ENCODE data around the gene TRABD2B.

Gene TRABD2B

DNA sequence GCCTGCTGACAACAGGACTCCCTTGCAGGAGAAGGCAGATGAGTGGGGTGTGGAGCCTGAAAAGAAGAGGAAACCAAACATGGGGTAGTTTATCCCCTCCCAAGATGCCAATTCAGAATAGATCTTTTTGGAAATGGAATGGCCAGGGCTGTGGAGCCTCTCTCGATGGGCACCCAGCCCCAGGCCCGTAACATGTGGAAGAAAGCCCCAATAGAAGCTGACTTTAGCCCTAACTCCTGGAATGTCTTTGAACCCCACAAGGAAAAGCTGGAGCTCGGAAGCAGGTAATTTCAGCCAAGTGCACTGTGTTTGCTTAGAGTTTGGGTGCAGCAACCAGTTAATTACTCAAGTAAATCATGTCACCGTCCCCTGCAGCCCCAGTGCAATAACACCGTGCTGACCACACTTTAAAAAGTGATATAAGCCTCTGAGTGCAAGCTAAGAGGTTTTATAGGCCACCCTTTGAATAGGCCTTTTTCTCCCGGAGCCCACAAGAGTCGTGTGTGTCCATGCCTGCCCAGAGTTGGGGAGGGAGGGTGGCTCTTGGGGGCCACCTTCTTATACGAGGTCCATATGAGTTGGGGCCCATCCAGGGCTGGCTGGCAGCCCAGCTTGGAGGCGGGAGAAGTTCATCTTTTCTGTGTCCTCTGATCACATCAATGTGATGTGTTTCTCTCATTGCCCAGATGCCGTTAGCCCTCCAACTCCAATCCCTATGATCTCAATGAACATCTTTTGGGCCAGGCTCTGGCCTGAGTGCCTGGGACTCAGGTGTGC, 153.2 kb downstream of the TRABD2B start:
- DNase-seq, result no peak

DNA sequence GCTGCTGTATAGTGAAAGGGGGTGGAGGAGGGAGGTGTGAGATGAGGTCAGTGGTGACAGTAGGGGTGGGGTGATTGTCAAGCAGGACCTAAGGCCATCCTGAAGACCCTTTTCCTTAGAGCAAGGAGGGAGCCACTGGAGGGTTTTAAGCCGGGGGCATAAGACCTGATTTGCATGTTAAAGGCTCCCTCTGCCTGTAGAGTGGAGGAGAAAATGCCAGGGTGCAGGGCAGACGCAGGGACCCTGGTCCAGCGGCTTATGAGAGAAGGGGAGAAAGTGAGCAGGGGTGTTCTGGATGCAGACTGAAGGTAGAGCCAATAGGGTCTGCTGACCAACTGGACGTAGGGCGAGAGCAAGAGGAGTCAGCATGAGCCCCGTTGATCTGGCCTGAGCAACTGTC, 154.1 kb downstream of the TRABD2B start:
- no peak for DNase-seq

GRCh38 chr1:47842228-47842919, 154.8 kb downstream of the TRABD2B start:
- no peak for DNase-seq

GRCh38 chr1:47841356-47841755, 155.8 kb downstream of the TRABD2B start:
- no peak for DNase-seq

DNA sequence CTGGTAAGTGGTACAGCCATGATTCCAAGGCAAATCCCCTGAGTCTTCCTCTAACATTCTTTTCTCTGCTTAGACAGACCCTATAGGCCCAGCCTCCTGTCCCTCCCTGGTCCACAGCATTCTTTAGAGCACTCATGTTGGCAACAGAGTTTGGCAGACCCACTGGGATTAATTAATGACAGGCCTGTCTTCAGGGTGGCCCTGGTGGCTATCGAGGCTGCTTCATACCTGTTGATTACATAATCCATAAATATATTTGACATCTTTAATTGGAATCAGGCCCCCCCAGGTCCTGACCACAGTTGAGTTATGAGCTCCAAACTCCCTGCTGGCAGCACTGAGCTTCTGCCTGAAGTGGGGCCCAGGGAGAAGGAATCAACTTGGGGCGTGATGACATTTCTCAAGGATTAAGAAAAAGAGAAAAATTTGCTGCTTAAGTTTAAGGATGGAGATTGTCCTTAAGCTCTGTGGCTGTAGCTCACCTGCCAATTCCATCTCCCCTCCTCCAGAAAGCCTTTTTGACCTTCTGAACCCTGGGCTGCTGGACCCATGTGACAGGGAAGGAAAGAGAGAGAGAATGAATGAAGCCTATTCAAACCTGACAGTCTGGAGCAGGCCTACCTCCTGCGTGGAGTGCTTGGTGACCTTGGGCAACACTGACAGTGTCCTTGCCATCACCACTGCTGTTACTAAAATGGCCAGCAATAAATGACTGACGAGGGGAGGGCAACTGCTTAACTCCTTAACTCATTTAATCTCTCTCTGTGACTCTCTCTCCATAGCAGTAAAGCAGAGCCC, 156.6 kb downstream of the TRABD2B start:
- no peak for DNase-seq

- no peak for DNase-seq
Measured at GRCh38 chr1:47839433-47839760, 157.8 kb downstream of the TRABD2B start.

GRCh38 chr1:47838562-47839432, 158.4 kb downstream of the TRABD2B start:
- no peak for DNase-seq

GRCh38 chr1:47837866-47838561, 159.2 kb downstream of the TRABD2B start:
- DNase-seq, result no peak

- no peak for DNase-seq
Measured at GRCh38 chr1:47837056-47837830, 159.9 kb downstream of the TRABD2B start.

DNA sequence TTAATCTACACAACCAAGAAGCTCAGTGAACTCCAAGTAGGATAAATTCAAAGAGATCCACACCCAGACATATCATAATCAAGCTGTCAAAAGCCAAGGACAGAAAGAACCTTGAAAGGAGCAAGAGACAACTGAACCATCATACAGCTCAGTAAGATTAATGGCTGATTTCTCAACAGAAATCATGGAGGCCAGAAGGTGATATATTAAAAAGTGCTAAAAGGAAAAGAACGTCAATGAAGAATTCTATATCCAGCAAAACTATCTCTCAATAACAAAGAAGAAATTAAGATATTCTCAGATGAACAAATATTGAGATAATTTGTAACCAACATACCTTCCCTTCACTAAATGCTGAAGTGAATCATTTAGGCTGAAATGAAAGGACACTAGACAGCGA, 161.8 kb downstream of the TRABD2B start:
- no peak for DNase-seq

DNA sequence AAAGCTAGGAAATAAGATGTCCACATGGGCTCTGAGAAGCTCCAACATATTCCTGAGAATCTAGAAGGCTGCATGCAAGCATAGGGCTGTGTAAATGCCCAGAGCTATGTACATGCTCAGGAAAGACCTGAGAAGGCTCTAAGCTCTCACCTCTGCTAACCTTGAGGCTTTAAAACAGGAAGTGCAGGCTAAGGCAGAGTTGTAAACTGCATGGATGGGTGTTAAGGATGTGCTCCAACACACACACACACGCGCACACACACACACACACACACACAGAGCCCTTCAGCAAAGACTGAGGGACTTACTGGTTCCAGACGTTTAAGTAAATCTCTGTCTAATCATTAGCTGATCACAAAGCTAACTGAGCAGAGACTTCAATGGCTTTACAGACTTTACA, 162.9 kb downstream of the TRABD2B start:
- DNase-seq, result no peak

GRCh38 chr1:47830641-47831333, 166.4 kb downstream of the TRABD2B start:
- DNase-seq, result no peak

GRCh38 chr1:47830021-47830420, 167.2 kb downstream of the TRABD2B start:
- DNase-seq, result no peak

DNA sequence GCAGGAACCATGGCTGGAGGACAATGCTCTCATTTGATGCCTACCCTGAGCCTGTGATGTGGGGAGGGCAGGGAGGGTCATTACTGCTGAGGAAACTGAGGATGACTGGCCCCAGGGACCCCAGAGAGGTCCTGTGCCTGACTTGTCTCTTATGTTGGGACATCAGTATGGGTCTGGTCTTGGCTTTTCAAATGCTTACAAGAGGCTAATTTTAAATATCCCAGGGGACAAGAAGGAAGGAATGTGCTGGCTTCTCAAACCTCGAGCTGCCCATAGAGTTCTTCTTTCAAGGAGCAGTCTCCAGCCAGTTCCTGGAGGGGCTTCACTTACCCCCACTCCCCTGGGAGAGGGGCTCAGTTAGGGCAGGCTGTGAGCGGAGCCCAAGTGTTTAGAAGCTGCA, 168.2 kb downstream of the TRABD2B start:
- no peak for DNase-seq

GRCh38 chr1:47827109-47827508, 170.1 kb downstream of the TRABD2B start:
- no peak for DNase-seq

GRCh38 chr1:47824716-47825115, 172.5 kb downstream of the TRABD2B start:
- DNase-seq, result no peak

- no peak for DNase-seq
Measured at GRCh38 chr1:47824297-47824696, 172.9 kb downstream of the TRABD2B start.

- no peak for DNase-seq
Measured at GRCh38 chr1:47823040-47823808, 174.0 kb downstream of the TRABD2B start.

GRCh38 chr1:47821760-47822159, 175.4 kb downstream of the TRABD2B start:
- no peak for DNase-seq

GRCh38 chr1:47819574-47819888, 177.7 kb downstream of the TRABD2B start:
- DNase-seq, result no peak

Measured in activated CD8-positive, alpha-beta memory T cell treated with anti-CD3 and anti-CD28 coated beads, Interleukin-2, amount 50 U/mL, for 48 hours (primary cell).